Ovary (tissue), 3 donors: ENCODE data around the gene WBP4.

Experiments
- EP300 ChIP-seq: sonication (generic); formaldehyde crosslinking; IDR thresholded peaks from one replicate; pipeline ENCODE4 v1.6.1; 2017; ENCODE audit warnings: antibody characterized with exemption
- POLR2A ChIP-seq: fragments of 450-650 bp; IDR thresholded peaks from one replicate; pipeline ENCODE4 v1.6.1; 2017; ENCODE audit warnings: antibody characterized with exemption, mild to moderate bottlenecking, moderate library complexity
- TF ChIP-seq, protein P1 (sequence below), 3 donors: fragments of 450-650 bp in 2 of 3; fragments of 200-600 bp in 1 of 3; IDR thresholded peaks; one replicate each; pipeline versions ENCODE4 v1.5.1 to v1.8.0; 2016 to 2022; ENCODE audit warnings: antibody characterized with exemption in 3 of 3, mild to moderate bottlenecking in 1 of 3
- donor health status: DM: no; HTN: no; CAD: no.

DNA sequence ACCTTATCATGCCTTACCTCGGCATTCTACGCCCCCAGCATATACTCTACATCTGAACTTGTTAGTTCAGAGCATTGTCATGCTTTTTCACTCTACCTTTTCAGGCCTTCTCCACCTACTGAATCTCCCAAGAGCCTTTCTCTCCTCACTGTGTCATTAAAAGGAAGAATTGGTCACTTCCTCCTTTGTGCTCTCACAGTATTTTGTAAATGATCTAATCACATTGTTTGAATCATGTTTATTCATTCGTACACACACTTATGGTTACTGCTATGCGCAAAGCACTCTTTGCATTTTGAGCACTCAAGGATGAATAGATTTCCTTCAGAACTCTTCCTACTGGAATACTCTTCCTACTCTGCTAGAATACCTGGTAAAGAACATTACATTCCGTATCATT lies 26.4 kb upstream of the WBP4 start:
- TF ChIP-seq EP300 (no peak), POLR2A (no peak)
- TF ChIP-seq, protein P1, sequence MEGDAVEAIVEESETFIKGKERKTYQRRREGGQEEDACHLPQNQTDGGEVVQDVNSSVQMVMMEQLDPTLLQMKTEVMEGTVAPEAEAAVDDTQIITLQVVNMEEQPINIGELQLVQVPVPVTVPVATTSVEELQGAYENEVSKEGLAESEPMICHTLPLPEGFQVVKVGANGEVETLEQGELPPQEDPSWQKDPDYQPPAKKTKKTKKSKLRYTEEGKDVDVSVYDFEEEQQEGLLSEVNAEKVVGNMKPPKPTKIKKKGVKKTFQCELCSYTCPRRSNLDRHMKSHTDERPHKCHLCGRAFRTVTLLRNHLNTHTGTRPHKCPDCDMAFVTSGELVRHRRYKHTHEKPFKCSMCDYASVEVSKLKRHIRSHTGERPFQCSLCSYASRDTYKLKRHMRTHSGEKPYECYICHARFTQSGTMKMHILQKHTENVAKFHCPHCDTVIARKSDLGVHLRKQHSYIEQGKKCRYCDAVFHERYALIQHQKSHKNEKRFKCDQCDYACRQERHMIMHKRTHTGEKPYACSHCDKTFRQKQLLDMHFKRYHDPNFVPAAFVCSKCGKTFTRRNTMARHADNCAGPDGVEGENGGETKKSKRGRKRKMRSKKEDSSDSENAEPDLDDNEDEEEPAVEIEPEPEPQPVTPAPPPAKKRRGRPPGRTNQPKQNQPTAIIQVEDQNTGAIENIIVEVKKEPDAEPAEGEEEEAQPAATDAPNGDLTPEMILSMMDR (IDR thresholded peaks at IDR 0.05): no peak
